GM23248 (cell line): ENCODE data around the gene PSMC2. TPM values are rescaled to one million over a fixed set of nuclear protein-coding genes. Genes with fewer than 3 reads are reported as not detected.

Experiments used
- DNase-seq: peaks from one replicate; pipeline ENCODE4 v3.0.0-alpha.2; 2015
- H2AFZ ChIP-seq: fragments of 200-600 bp; sonication (generic); 2 replicates; pipeline ENCODE4 v1.6.1; 2016; ENCODE audit warnings: antibody characterized with exemption
- H3F3A ChIP-seq: fragments of 200-600 bp; sonication (generic); 2 replicates; pipeline ENCODE4 v1.6.1; 2016; ENCODE audit warnings: mild to moderate bottlenecking, antibody characterized with exemption, mixed run types; ENCODE audit not compliant: insufficient read depth
- H3K27ac ChIP-seq: fragments of 200-600 bp; sonication (generic); 2 replicates; pipeline ENCODE4 v1.5.1; 2016; ENCODE audit warnings: mild to moderate bottlenecking
- H3K27me3 ChIP-seq: fragments of 200-600 bp; sonication (generic); replicated peaks from 2 replicates; pipeline ENCODE4 v1.6.1; 2016; ENCODE audit warnings: mild to moderate bottlenecking; ENCODE audit not compliant: insufficient read depth
- H3K36me3 ChIP-seq: fragments of 200-600 bp; sonication (generic); 2 replicates; pipeline ENCODE4 v1.6.1; 2016; ENCODE audit warnings: low read depth, mild to moderate bottlenecking
- H3K4me1 ChIP-seq: fragments of 200-600 bp; sonication (generic); 2 replicates; pipeline ENCODE4 v1.6.1; 2016; ENCODE audit warnings: mild to moderate bottlenecking; ENCODE audit not compliant: insufficient read depth
- H3K4me2 ChIP-seq: fragments of 200-600 bp; sonication (generic); one replicate; pipeline ENCODE4 v1.6.1; 2016; ENCODE audit warnings: mild to moderate bottlenecking; ENCODE audit not compliant: unreplicated experiment
- H3K4me3 ChIP-seq: fragments of 200-600 bp; sonication (generic); 2 replicates; pipeline ENCODE4 v1.5.1; 2016; ENCODE audit warnings: mild to moderate bottlenecking
- H3K79me2 ChIP-seq: fragments of 200-600 bp; sonication (generic); 2 replicates; pipeline ENCODE4 v1.6.1; 2016; ENCODE audit warnings: mild to moderate bottlenecking; ENCODE audit not compliant: insufficient read depth
- H3K9ac ChIP-seq: fragments of 200-600 bp; sonication (generic); 2 replicates; pipeline ENCODE4 v1.6.1; 2016; ENCODE audit warnings: mild to moderate bottlenecking
- H3K9me2 ChIP-seq: fragments of 200-600 bp; sonication (generic); 2 replicates; pipeline ENCODE4 v1.6.1; 2016; ENCODE audit warnings: mixed run types, mild to moderate bottlenecking, moderate library complexity; ENCODE audit not compliant: insufficient read depth
- H3K9me3 ChIP-seq: fragments of 200-600 bp; sonication (generic); one replicate; pipeline ENCODE4 v1.6.1; 2017; ENCODE audit warnings: low read depth
- H4K20me1 ChIP-seq: fragments of 200-600 bp; sonication (generic); 2 replicates; pipeline ENCODE4 v1.6.0; 2016; ENCODE audit not compliant: insufficient read depth
- EZH2 ChIP-seq: fragments of 200-600 bp; sonication (generic); IDR thresholded peaks from 2 replicates; pipeline ENCODE4 v1.6.1; 2018; ENCODE audit warnings: antibody characterized with exemption, mild to moderate bottlenecking; ENCODE audit not compliant: insufficient read depth, poor library complexity, severe bottlenecking
- EZH2phosphoT487 ChIP-seq: fragments of 200-600 bp; sonication (generic); IDR thresholded peaks from 2 replicates; pipeline ENCODE4 v1.6.1; 2018; ENCODE audit warnings: antibody characterized with exemption, moderate library complexity, mild to moderate bottlenecking, low read depth; ENCODE audit not compliant: insufficient read depth
- WGBS, 2 experiments: methylation state at CpG; one replicate each; pipeline ENCODE4 v1.1.6; 2015 to 2017; ENCODE audit warnings: low lambda C conversion rate in 2 of 2, low coverage in 1 of 2; ENCODE audit errors: missing lambda C conversion rate in 2 of 2; 5-methylcytosine and 5-hydroxymethylcytosine counted together
- in situ Hi-C: fragments of 300-500 bp; cut with MboI; formaldehyde crosslinking; loops from 2 replicates; pipeline ENCODE4 v1.15.0; 2020
- polyA plus RNA-seq: library from polyadenylated mRNA; unstranded; fragments of >200 nt; fragmentation: Nextera tagmentation; extraction: Ambion mirVana; gene quantifications from 2 replicates; pipeline ENCODE4 v1.2.1, GENCODE V29; 2016
- total RNA-seq: library from RNA; depleted of rRNA; stranded (reverse); fragments of >200 nt; shearing (Covaris generic); gene quantifications from 2 replicates; pipeline ENCODE4 v1.2.3, GENCODE V29; 2014

PSMC2 gene
- total and polyA plus RNA-seq, 2 experiments from 2014 or later, result 118 to 173 TPM

GRCh38 chr7:103387242-103387641 is 39.8 kb downstream of the PSMC2 start:
- WGBS, 2 experiments, result 80 to 83% methylated on average over 1 of the region's 1 CpG
- H2AFZ ChIP-seq, result no peak overlapping the region

GRCh38 chr7:103388469-103389140 is 41.2 kb downstream of the PSMC2 start:
- Histone ChIP-seq H3K27ac (no peak overlapping the region), H3K4me3 (no peak overlapping the region), H3K4me2 (no peak overlapping the region), H3K27me3 (no peaks in the 10 kb centered on the region), H3K4me1 (no peaks in the 10 kb centered on the region), H3K9me2 (no peaks in the 10 kb centered on the region), H3K9ac (no peak overlapping the region), H2AFZ (no peak overlapping the region), H3K9me3 (no peaks in the 10 kb centered on the region), H3F3A (no peaks in the 10 kb centered on the region), H4K20me1 (no peaks in the 10 kb centered on the region), H3K36me3 (no peaks in the 10 kb centered on the region), H3K79me2 (no peaks in the 10 kb centered on the region)
- no peak for TF ChIP-seq EZH2phosphoT487
- no peak for TF ChIP-seq EZH2
- in situ Hi-C loops, result no loop called here
- DNase-seq, result no peak
- 64 to 68% methylated on average over 4 of the region's 4 CpGs for WGBS, 2 experiments

More at GRCh38 chr7:103387242-103387641, 39.8 kb downstream of the PSMC2 start:
- in situ Hi-C loops, result no loop called here
- H3K4me1 ChIP-seq, result no peaks in the 10 kb centered on the region
- no peak overlapping the region for H3K27ac ChIP-seq
- H3K79me2 ChIP-seq, result no peaks in the 10 kb centered on the region
- H4K20me1 ChIP-seq, result no peaks in the 10 kb centered on the region
- H3K9ac ChIP-seq, result no peak overlapping the region
- no peak overlapping the region for H3K4me3 ChIP-seq
- no peaks in the 10 kb centered on the region for H3K27me3 ChIP-seq
- TF ChIP-seq EZH2phosphoT487, result no peak
- TF ChIP-seq EZH2, result no peak
- DNase-seq, result no peak
- H3K4me2 ChIP-seq, result no peak overlapping the region
- no peaks in the 10 kb centered on the region for H3K9me3 ChIP-seq
- H3K9me2 ChIP-seq, result no peaks in the 10 kb centered on the region
- H3K36me3 ChIP-seq, result no peaks in the 10 kb centered on the region
- H3F3A ChIP-seq, result no peaks in the 10 kb centered on the region

GRCh38 chr7:103389263-103389662 is 41.8 kb downstream of the PSMC2 start:
- WGBS, 2 experiments, result 30 to 32% methylated on average over 3 of the region's 3 CpGs
- TF ChIP-seq EZH2 (no peak), EZH2phosphoT487 (no peak)
- Histone ChIP-seq H3K9me3 (no peaks in the 10 kb centered on the region), H3K9ac (no peak overlapping the region), H3K27me3 (no peaks in the 10 kb centered on the region), H3K9me2 (no peaks in the 10 kb centered on the region), H3K36me3 (no peaks in the 10 kb centered on the region), H3F3A (no peaks in the 10 kb centered on the region), H4K20me1 (no peaks in the 10 kb centered on the region), H2AFZ (no peak overlapping the region), H3K4me3 (no peak overlapping the region), H3K4me2 (no peak overlapping the region), H3K27ac (no peak overlapping the region), H3K79me2 (no peaks in the 10 kb centered on the region), H3K4me1 (no peaks in the 10 kb centered on the region)
- in situ Hi-C loops, result no loop called here
- DNase-seq, result no peak

GRCh38 chr7:103391150-103391549 is 43.7 kb downstream of the PSMC2 start:
- Histone ChIP-seq H3F3A (no peaks in the 10 kb centered on the region), H3K27me3 (no peaks in the 10 kb centered on the region), H3K36me3 (no peaks in the 10 kb centered on the region), H3K79me2 (no peaks in the 10 kb centered on the region), H3K9me2 (no peaks in the 10 kb centered on the region), H3K4me1 (no peaks in the 10 kb centered on the region), H3K9me3 (no peaks in the 10 kb centered on the region), H3K27ac (no peak overlapping the region), H3K4me2 (no peak overlapping the region), H2AFZ (no peak overlapping the region), H3K4me3 (no peak overlapping the region), H4K20me1 (no peaks in the 10 kb centered on the region), H3K9ac (no peak overlapping the region)
- TF ChIP-seq EZH2 (no peak), EZH2phosphoT487 (no peak)
- no peak for DNase-seq
- in situ Hi-C loops, result no loop called here
- WGBS, 2 experiments, result 72 to 74% methylated on average over 5 of the region's 5 CpGs

- H3K4me2 ChIP-seq, result no peak overlapping the region
- no peak overlapping the region for H2AFZ ChIP-seq
- H3K9me2 ChIP-seq, result no peaks in the 10 kb centered on the region
- H3F3A ChIP-seq, result no peaks in the 10 kb centered on the region
- no peaks in the 10 kb centered on the region for H3K27me3 ChIP-seq
- no peaks in the 10 kb centered on the region for H3K79me2 ChIP-seq
- no peak overlapping the region for H3K9ac ChIP-seq
- no peak overlapping the region for H3K4me3 ChIP-seq
- no peaks in the 10 kb centered on the region for H3K36me3 ChIP-seq
- in situ Hi-C loops, result no loop called here
- no peaks in the 10 kb centered on the region for H3K4me1 ChIP-seq
- no peaks in the 10 kb centered on the region for H4K20me1 ChIP-seq
- no peak overlapping the region for H3K27ac ChIP-seq
- DNase-seq, result peak; percentile 20
- H3K9me3 ChIP-seq, result no peaks in the 10 kb centered on the region
- WGBS, 2 experiments, result 66 to 69% methylated on average over 2 of the region's 2 CpGs
- TF ChIP-seq EZH2 (no peak), EZH2phosphoT487 (no peak)
Measured at GRCh38 chr7:103391976-103392375, 44.5 kb downstream of the PSMC2 start.
